Prostate gland (tissue), 2 donors: ENCODE measurements around the gene CADPS2.

Experiments used
- CTCF ChIP-seq, 4 experiments: fragments of 200-600 bp in 2 of 4; fragments of 450-650 bp in 2 of 4; sonication (generic) in 2 of 4; IDR thresholded peaks; 1 replicate in 3 of 4; 2 replicates in 1 of 4; pipeline ENCODE4 v1.5.1; 2016 to 2019; ENCODE audit warnings: antibody characterized with exemption in 4 of 4, mild to moderate bottlenecking in 2 of 4, moderate library complexity in 2 of 4
- POLR2A ChIP-seq: fragments of 450-650 bp; IDR thresholded peaks from one replicate; pipeline ENCODE4 v1.6.1; 2016; ENCODE audit warnings: antibody characterized with exemption, mild to moderate bottlenecking

GRCh38 chr7:122643250-122643649 is 243.0 kb downstream of the CADPS2 start:
- TF ChIP-seq CTCF (IDR thresholded peaks at IDR 0.05), result no peak
- TF ChIP-seq POLR2A, result no peak
